NK-92 (cell line): ENCODE results near the gene PHKB.
"Not testable (repeated sequence)": the region's sequence is repeated elsewhere in the genome, so short reads cannot be mapped to it uniquely, and the experiment has no call there.

Source experiments
- DNase-seq: peaks from one replicate; lab custom pipeline; 2025; ENCODE audit not compliant: unreplicated experiment; lab: John Stamatoyannopoulos, UW

The PHKB gene

DNA sequence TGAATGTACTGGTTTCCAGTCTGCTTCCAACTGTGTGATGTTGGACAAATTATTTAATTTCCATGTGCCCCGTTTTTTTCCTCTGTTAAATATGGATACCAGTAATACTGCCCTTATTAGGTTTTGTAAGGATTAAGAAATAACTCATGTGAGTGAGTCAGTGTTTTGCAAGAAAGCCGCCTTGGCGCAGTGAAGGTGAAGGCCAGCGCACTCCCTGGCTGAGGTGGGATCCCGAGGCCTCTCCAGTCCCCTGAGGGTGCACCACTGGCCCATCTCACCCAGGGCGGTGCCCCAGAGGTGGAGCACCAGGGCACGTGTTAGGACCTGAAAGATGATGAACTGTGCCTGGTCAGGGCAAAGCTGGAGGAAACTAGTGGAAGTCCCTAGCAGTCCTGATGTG is 43.5 kb downstream of the PHKB start:
- DNase-seq = no peak

DNA sequence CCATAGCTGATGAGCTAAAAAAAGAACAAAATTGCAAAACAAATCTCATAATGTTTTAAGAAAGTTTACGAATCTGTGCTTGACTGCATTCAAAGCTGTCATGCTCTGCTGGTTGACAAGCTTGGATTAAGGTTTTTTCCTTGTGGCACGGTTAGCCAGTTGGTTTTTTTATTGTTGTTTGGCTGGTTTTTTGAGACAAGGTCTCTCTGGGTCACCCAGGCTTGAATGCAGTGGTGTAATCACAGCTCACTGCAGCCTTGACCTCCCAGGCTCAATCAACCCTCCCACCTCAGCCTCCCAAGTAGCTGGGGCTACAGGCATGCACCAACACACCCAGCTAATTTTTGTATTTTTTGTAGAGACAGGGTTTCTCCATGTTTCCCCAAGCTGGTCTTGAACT is 45.7 kb downstream of the PHKB start:
- DNase-seq = no peak

- no peak for DNase-seq
Observed at GRCh38 chr16:47507701-47508100, 46.6 kb downstream of the PHKB start.

DNA sequence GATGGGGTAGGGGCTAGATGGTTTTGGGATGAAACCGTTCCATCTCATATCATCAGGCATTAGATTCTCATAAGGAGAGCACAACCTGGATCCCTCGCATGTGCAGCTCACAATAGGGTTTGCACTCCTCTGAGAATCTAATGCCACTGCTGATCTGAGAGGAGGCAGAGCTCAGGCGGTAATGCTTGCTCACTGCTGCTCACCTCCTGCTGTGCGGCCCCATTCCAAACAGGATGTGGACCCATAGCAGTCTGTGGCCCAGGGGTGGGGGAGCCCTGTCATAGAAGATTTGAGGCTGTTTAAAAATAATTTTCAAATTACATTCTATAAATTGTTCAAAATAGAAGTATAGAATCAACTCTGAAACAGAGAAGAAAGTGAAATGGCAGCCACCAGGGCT is 50.8 kb downstream of the PHKB start:
- no peak for DNase-seq

GRCh38 chr16:47519037-47519436 is 57.9 kb downstream of the PHKB start:
- no peak for DNase-seq

DNA sequence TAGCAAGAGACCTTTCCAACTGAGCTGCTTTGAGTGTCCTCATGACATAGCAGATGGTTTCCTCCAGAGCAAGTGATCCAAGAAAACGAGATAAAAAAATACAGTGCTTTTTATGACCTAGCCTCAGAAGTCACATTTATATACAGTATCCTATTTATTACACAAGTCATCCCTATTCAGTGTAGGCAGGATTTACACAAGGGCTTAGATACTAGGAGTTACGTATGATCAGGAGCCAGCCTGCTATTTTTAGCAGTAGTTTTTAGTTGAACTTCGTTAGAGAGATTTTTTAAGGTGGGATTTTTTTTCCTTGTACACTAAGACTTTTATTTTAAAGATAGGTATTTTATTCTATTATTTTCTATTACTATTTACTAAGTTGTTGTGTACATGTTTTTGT is 58.4 kb downstream of the PHKB start:
- no peak for DNase-seq

GRCh38 chr16:47519996-47520679 is 59.0 kb downstream of the PHKB start:
- no peak for DNase-seq

- no peak for DNase-seq
Observed at GRCh38 chr16:47523342-47524006, 62.3 kb downstream of the PHKB start.

DNA sequence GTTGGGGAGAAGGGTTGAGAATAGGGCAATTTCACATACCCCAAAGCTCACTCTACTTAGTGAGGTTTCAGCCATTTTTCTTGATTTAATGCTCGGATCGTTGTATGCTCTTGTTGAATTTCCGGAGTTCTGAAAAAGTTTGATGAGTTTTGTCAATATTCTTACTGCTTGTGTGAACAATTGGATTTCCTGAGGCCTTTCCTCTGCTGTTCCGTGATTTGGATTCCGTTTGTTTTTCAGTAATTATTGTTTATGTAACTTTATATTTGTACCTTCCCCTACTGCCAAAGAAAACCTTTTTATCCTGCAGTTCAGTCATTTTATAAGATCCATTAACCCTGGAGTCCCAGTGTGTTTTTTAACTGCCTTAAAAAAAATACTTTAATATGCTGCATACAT is 62.9 kb downstream of the PHKB start:
- no peak for DNase-seq

GRCh38 chr16:47528431-47528830 is 67.3 kb downstream of the PHKB start:
- no peak for DNase-seq

GRCh38 chr16:47533744-47534292 is 72.7 kb downstream of the PHKB start:
- DNase-seq = no peak

- DNase-seq = no peak
Observed at GRCh38 chr16:47538472-47538871, 77.3 kb downstream of the PHKB start.

GRCh38 chr16:47539707-47540670 is 78.9 kb downstream of the PHKB start:
- not testable (repeated sequence) for DNase-seq

DNA sequence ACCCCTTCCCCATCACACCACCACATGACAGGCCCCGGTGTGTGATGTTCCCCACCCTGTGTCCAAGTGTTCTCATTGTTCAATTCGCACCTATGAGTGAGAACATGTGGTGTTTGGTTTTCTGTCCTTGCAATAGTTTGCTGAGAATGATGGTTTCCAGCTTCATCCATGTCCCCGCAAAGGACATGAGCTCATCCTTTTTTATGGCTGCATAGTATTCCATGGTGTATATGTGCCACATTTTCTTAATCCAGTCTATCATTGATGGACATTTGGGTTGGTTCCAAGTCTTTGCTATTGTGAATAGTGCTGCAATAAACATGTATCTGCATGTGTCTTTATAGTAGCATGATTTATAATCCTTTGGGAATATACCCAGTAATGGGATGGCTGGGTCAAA is 80.0 kb downstream of the PHKB start:
- not testable (repeated sequence) for DNase-seq

DNA sequence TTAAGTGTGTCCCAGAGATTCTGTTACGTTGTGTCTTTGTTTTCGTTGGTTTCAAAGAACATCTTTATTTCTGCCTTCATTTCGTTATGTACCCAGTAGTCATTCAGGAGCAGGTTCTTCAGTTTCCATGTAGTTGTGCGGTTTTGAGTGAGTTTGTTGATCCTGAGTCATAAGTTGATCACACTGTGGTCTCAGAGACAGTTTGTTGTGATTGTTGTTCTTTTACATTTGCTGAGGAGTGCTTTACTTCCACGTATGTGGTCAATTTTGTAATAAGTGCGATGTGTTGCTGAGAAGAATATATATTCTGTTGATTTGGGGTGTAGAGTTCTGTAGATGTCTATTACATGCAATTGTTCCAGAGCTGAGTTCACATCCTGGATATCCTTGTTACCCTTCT is 83.1 kb downstream of the PHKB start:
- DNase-seq = not testable (repeated sequence)

- not testable (repeated sequence) for DNase-seq
Observed at GRCh38 chr16:47551185-47551584, 90.1 kb downstream of the PHKB start.

DNA sequence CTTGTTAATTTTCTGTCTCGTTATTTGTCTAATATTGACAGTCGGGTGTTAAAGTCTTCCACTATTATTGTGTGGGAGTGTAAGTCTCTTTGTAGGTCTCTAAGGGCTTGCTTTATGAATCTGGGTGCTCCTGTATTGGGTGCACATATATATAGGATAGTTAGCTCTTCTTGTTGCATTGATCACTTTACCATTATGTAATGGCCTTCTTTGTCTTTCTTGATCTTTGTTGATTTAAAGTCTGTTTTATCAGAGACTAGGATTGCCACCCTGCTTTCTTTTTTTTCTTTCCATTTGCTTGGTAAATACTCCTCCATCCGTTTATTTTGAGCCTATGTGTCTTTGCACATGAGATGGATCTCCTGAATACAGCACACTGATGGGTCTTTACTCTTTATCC is 90.6 kb downstream of the PHKB start:
- DNase-seq = not testable (repeated sequence)

DNA sequence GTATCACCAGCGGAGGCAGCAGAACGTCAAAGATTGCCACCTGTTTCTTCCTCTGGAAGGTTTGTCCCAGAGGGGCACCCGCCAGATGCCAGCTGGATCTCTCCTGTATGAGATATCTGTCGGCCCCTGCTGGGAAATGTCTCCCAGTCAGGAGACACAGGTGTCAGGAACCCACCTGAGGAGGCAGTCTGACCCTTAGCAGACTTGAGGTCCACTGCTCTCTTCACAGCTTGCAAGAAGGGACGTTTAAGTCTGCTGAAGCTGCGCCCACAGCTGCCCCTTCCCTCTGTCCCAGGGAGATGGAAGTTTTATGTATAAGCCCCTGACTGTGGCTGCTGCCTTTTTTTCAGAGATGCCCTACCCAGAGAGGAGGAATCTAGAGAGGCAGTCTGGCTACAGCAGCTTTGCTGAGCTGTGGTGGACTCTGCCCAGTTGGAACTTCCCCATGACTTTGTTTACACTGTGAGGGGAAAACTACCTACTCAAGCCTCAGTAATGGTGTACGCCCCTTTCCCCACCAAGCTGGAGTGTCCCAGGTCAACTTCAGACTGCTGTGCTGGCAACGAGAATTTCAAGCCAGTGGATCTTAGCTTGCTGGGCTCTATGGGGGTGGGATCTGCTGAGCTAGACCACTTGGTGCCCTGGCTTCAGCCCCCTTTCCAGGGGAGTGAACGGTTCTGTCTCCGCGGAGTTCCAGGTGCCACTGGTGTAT is 92.9 kb downstream of the PHKB start:
- DNase-seq = no peak

DNA sequence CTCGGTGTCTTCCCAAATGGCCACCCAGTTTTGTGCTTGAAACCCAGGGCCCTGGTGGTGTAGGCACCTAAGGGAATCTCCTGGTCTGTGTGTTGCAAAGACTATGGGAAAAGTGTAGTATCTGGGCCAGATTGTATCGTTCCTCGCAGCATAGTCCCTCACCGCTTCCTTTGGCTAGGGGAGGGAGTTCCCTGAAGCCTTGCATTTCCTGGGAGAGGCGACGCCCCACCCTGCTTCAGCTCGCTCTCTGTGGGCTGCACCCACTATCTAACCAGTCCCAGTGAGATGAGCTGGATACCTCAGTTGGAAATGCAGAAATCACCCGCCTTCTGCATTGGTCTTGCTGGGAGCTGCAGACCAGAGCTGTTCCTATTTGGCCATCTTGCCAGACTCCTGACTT is 93.5 kb downstream of the PHKB start:
- not testable (repeated sequence) for DNase-seq

GRCh38 chr16:47561286-47561685 is 100.2 kb downstream of the PHKB start:
- no peak for DNase-seq

- DNase-seq = no peak
Observed at GRCh38 chr16:47562366-47562765, 101.2 kb downstream of the PHKB start.
